Lower leg skin (tissue), 4 donors: ENCODE data around the gene NUCB1. TPM values are rescaled to one million over a fixed set of nuclear protein-coding genes. Genes with fewer than 3 reads are reported as not detected.

Source experiments
- DNase-seq, 2 donors: peaks; one replicate each; pipeline ENCODE4 v3.0.0-alpha.2; 2019; ENCODE audit warnings: low spot score in 2 of 2
- H3K4me3 ChIP-seq: fragments of 200-600 bp; sonication (generic); 2 replicates; pipeline ENCODE4 v1.5.1; 2017; ENCODE audit warnings: mild to moderate bottlenecking, low read depth; ENCODE audit not compliant: poor library complexity, severe bottlenecking
- CTCF ChIP-seq, 3 donors: fragments of 450-650 bp; IDR thresholded peaks; one replicate each; pipeline ENCODE4 v1.5.1; 2016; ENCODE audit warnings: antibody characterized with exemption in 3 of 3, mild to moderate bottlenecking in 3 of 3, moderate library complexity in 2 of 3
- POLR2A ChIP-seq, 2 donors: fragments of 450-650 bp; IDR thresholded peaks; one replicate each; pipeline ENCODE4 v1.6.1; 2016 to 2017; ENCODE audit warnings: antibody characterized with exemption in 2 of 2, mild to moderate bottlenecking in 1 of 2, moderate library complexity in 1 of 2
- WGBS, 2 donors: methylation state at CpG; one replicate each; pipeline ENCODE4 v1.1.5; 2018; 5-methylcytosine and 5-hydroxymethylcytosine counted together
- intact Hi-C: fragments of 100-400 bp; cut with DNase I; formaldehyde crosslinking; loops from one replicate; pipeline ENCODE4 v1.15.0; 2023; ENCODE audit warnings: low total_unique reads
- total RNA-seq, 4 donors: library from RNA; depleted of rRNA; stranded (reverse); fragments of >200 nt; gene quantifications; one replicate each; pipeline ENCODE4 v1.1.0, GENCODE V29; 2016

NUCB1 gene
- total RNA-seq, 4 donors from 2014 or later = 162 to 269 (median 189) TPM

GRCh38 chr19:48940902-48941301 lies 40.8 kb downstream of the NUCB1 start:
- TF ChIP-seq CTCF (IDR thresholded peaks at IDR 0.05) (no peak), POLR2A (IDR thresholded peaks at IDR 0.05) (no peak)
- 92 to 99% methylated on average over 5 of the region's 5 CpGs for WGBS, 2 donors
- no peak overlapping the region for H3K4me3 ChIP-seq
- no peak for DNase-seq
- intact Hi-C loops = no loop called here

- intact Hi-C loops = no loop called here
- no peak for DNase-seq
- no peak overlapping the region for H3K4me3 ChIP-seq
- WGBS, 2 donors = 91 to 95% methylated on average over 6 of the region's 6 CpGs
- TF ChIP-seq CTCF (IDR thresholded peaks at IDR 0.05) (no peak), POLR2A (IDR thresholded peaks at IDR 0.05) (no peak)
Observed at GRCh38 chr19:48943081-48943480, 43.0 kb downstream of the NUCB1 start.

- TF ChIP-seq POLR2A (IDR thresholded peaks at IDR 0.05) (no peak), CTCF (IDR thresholded peaks at IDR 0.05) (no peak)
- intact Hi-C loops = no loop called here
- no peak for DNase-seq
- no peak overlapping the region for H3K4me3 ChIP-seq
- WGBS, 2 donors = 88 to 92% methylated on average over 5 of the region's 5 CpGs
Observed at GRCh38 chr19:48945415-48945814, 45.3 kb downstream of the NUCB1 start.

GRCh38 chr19:48945817-48946216 lies 45.7 kb downstream of the NUCB1 start:
- no peak for DNase-seq
- intact Hi-C loops = no loop called here
- no peak overlapping the region for H3K4me3 ChIP-seq
- TF ChIP-seq CTCF (IDR thresholded peaks at IDR 0.05) (no peak), POLR2A (IDR thresholded peaks at IDR 0.05) (no peak)
- WGBS, 2 donors = 74 to 83% methylated on average over 2 of the region's 2 CpGs

- intact Hi-C loops = no loop called here
- no peak for DNase-seq
- TF ChIP-seq POLR2A (IDR thresholded peaks at IDR 0.05) (no peak), CTCF (IDR thresholded peaks at IDR 0.05) (no peak)
- 54 to 79% methylated on average over 5 to 8 of the region's 9 CpGs for WGBS, 2 donors
- no peak overlapping the region for H3K4me3 ChIP-seq
Observed at GRCh38 chr19:48946463-48947257, 46.5 kb downstream of the NUCB1 start.

GRCh38 chr19:48947258-48947542 lies 47.1 kb downstream of the NUCB1 start:
- no peak overlapping the region for H3K4me3 ChIP-seq
- 91 to 96% methylated on average over 3 of the region's 3 CpGs for WGBS, 2 donors
- DNase-seq = no peak
- TF ChIP-seq CTCF (IDR thresholded peaks at IDR 0.05) (no peak), POLR2A (IDR thresholded peaks at IDR 0.05) (no peak)
- intact Hi-C loops = no loop called here
